T-helper 2 cell treated with Interferon-gamma antibody and Interleukin-4, amounts not matched to agents 100 ng/mL and 5 ng/mL, for 36 hours (primary cell): ENCODE results near the gene SIL1. TPM values are rescaled to one million over a fixed set of nuclear protein-coding genes. Genes with fewer than 3 reads are reported as not detected.

Experiments used
- intact Hi-C: fragments of 100-400 bp; cut with micrococcal nuclease; formaldehyde crosslinking; loops from one replicate; pipeline ENCODE4 v1.15.1; 2023
- total RNA-seq: library from RNA; stranded (reverse); gene quantifications from 2 replicates; pipeline ENCODE4 v1.2.3, GENCODE V29; 2022

The SIL1 gene
- total RNA-seq, 1 donor from 2014 or later, result 21.6 TPM

GRCh38 chr5:138945421-138946240, 252.5 kb downstream of the SIL1 start:
- intact Hi-C loops, result no loop called here

- intact Hi-C loops, result no loop called here
These were observed 253.4 kb downstream of the SIL1 start for GRCh38 chr5:138944527-138945322.

GRCh38 chr5:138943599-138944173, 254.5 kb downstream of the SIL1 start:
- intact Hi-C loops, result no loop called here

GRCh38 chr5:138942861-138943260, 255.3 kb downstream of the SIL1 start:
- intact Hi-C loops, result no loop called here

GRCh38 chr5:138942066-138942465, 256.1 kb downstream of the SIL1 start:
- intact Hi-C loops, result no loop called here

GRCh38 chr5:138938526-138938925, 259.6 kb downstream of the SIL1 start:
- intact Hi-C loops, result no loop called here

GRCh38 chr5:138937392-138938387, 260.5 kb downstream of the SIL1 start:
- intact Hi-C loops, result no loop called here

- intact Hi-C loops, result no loop called here
These were observed 261.2 kb downstream of the SIL1 start for GRCh38 chr5:138936968-138937345.

- intact Hi-C loops, result no loop called here
These were observed 261.8 kb downstream of the SIL1 start for GRCh38 chr5:138936225-138936967.

GRCh38 chr5:138935466-138935865, 262.7 kb downstream of the SIL1 start:
- intact Hi-C loops, result no loop called here

- intact Hi-C loops, result no loop called here
These were observed 263.2 kb downstream of the SIL1 start for GRCh38 chr5:138934971-138935370.

GRCh38 chr5:138933522-138934290, 264.5 kb downstream of the SIL1 start:
- intact Hi-C loops, result no loop called here

GRCh38 chr5:138932171-138932810, 265.9 kb downstream of the SIL1 start:
- intact Hi-C loops, result no loop called here

GRCh38 chr5:138930371-138931097, 267.6 kb downstream of the SIL1 start:
- intact Hi-C loops, result no loop called here

- intact Hi-C loops, result no loop called here
These were observed 268.6 kb downstream of the SIL1 start for GRCh38 chr5:138929571-138929955.

- intact Hi-C loops, result no loop called here
These were observed 270.2 kb downstream of the SIL1 start for GRCh38 chr5:138927979-138928378.

GRCh38 chr5:138927544-138927943, 270.6 kb downstream of the SIL1 start:
- intact Hi-C loops, result no loop called here

- intact Hi-C loops, result no loop called here
These were observed 271.3 kb downstream of the SIL1 start for GRCh38 chr5:138926688-138927448.
